ENCODE data around the gene SULT2B1.
A peak's percentile ranks its signal among the peaks of the same experiment; 100 is the strongest.

Gene SULT2B1

DNA sequence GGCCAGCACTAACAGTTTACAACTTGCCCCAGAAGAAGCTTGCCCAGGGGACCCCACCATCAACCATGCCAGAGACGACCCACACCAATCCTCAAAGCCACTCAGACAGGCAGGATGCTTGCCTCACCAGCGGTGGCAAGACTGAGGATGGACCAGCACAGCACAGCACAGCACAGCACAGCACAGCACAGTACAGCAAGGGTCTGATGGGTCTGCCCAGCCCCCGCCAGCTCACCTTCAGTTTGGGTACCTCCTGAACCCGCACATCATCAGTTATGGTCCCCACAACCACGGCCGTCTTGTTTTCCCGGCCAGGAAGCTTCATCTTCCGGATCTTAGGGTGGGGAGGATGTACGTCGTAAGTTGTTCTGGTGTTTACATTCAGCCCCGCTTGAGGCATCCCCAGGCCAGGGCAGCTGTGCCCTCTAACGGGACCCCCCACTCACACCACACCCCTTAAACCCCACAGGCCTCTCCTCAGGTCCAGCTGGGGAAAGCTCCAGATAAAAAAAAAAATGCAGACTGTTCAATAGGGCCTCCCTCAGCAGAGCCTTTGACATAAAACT is 64.6 kb downstream of the SULT2B1 start:
- CTCF ChIA-PET: interaction anchor here (1.1 to 3.7 kb wide), 7 partner anchors 8 to 220 kb away, joined by 3 to 21 read pairs (median 3); partner anchors contain the start of gene HSD17B14
- no peak for DNase-seq (ENCODE audit: extremely low spot score)
- POLR2A ChIA-PET: interaction anchor here (0.6 to 3.7 kb wide), 3 partner anchors 8 to 84 kb away, joined by 5 to 38 read pairs (median 5); no protein-coding TSS in a partner anchor
- TF ChIP-seq, protein P1, sequence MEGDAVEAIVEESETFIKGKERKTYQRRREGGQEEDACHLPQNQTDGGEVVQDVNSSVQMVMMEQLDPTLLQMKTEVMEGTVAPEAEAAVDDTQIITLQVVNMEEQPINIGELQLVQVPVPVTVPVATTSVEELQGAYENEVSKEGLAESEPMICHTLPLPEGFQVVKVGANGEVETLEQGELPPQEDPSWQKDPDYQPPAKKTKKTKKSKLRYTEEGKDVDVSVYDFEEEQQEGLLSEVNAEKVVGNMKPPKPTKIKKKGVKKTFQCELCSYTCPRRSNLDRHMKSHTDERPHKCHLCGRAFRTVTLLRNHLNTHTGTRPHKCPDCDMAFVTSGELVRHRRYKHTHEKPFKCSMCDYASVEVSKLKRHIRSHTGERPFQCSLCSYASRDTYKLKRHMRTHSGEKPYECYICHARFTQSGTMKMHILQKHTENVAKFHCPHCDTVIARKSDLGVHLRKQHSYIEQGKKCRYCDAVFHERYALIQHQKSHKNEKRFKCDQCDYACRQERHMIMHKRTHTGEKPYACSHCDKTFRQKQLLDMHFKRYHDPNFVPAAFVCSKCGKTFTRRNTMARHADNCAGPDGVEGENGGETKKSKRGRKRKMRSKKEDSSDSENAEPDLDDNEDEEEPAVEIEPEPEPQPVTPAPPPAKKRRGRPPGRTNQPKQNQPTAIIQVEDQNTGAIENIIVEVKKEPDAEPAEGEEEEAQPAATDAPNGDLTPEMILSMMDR (IDR thresholded peaks at IDR 0.05; ENCODE audit: control extremely low read depth, extremely low read depth, low read depth, missing control alignments): no peak

DNA sequence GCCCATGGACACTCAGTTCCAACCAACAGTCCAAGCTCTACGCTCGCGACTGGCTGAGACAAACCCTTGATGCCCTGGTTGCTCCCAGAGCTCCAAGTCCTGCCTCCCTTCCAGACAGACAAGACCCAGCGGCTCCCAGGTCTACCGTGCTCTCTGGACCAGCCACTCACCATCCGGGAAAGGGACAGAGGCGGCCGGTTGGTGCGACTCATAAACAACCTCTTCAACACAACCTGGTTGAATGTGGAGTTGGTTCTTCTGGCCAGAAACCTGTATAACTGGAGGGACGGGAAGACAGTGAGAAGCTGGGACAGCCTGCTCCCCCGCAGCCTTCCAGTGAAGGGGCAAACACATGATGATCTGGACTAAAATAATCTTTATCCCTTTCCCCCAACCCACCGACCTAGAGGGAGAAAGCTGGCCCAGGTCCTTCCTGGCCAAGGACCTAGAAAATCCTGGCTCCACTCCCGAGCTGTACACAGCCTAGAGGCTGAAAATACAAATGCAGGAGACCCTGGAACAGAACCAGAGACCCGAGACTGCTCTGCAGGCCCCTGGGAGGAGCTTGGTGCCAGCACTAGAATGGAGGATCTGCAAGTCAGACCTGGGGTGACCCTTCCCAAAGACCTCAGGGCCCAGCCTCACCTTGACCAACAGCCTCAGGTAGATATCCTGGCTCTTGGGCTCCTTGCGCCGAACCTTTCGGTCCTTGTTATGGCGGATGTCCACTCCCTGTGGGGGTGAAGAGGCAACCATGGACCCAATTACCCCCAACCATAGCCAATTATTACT is 65.4 kb downstream of the SULT2B1 start:
- no peak for DNase-seq (ENCODE audit: extremely low spot score)
- ChIA-PET POLR2A (interaction anchor here (0.9 to 3.7 kb wide), 2 partner anchors 8 to 12 kb away, joined by 3 to 38 read pairs; no protein-coding TSS in a partner anchor), CTCF (interaction anchor here (1.1 to 3.7 kb wide), 8 partner anchors 9 to 219 kb away, joined by 3 to 21 read pairs (median 4); partner anchors contain the start of gene HSD17B14)
- TF ChIP-seq, protein P1 (IDR thresholded peaks at IDR 0.05; ENCODE audit: control extremely low read depth, extremely low read depth, low read depth, missing control alignments): no peak

DNA sequence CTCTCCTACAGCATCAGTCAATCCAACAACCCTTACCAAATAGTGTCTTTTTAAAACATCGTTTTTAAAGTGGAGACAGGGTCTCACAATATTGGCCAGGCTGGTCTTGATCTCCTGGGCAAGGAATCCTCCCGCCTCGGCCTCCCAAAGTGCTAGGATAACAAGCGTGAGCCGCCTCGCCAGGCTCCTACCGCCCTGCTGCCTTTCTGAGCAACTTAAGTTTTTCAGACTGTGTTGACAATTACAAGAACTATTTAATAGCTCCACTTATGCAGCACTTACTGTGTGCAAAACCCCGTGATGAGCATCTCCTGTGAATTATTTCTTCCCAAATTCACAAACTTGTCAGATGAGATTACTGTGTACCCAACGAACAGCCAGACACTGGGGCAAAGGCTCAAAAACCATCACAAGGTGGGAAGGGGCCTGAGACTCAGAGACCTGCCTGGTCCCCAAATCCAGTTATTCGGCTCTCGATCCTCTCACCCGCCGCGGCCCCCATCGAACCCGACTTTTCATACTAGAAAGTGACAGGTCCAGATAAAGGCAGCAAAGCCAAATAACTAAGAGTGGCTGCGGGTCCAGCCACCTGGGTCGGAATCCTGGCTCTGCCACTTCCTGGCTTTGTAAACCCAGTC is 66.4 kb downstream of the SULT2B1 start:
- DNase-seq (ENCODE audit: extremely low spot score): no peak
- POLR2A ChIA-PET: interaction anchor here (0.6 to 3.7 kb wide), 10 partner anchors 9 to 472 kb away, joined by 3 to 38 read pairs (median 5); partner anchors contain the start of genes CA11 and DBP
- CTCF ChIA-PET: interaction anchor here (1.2 to 3.7 kb wide), 3 partner anchors 10 to 34 kb away, joined by 3 to 21 read pairs (median 4); no protein-coding TSS in a partner anchor
- TF ChIP-seq, protein P1 (IDR thresholded peaks at IDR 0.05; ENCODE audit: control extremely low read depth, extremely low read depth, low read depth, missing control alignments): no peak

DNA sequence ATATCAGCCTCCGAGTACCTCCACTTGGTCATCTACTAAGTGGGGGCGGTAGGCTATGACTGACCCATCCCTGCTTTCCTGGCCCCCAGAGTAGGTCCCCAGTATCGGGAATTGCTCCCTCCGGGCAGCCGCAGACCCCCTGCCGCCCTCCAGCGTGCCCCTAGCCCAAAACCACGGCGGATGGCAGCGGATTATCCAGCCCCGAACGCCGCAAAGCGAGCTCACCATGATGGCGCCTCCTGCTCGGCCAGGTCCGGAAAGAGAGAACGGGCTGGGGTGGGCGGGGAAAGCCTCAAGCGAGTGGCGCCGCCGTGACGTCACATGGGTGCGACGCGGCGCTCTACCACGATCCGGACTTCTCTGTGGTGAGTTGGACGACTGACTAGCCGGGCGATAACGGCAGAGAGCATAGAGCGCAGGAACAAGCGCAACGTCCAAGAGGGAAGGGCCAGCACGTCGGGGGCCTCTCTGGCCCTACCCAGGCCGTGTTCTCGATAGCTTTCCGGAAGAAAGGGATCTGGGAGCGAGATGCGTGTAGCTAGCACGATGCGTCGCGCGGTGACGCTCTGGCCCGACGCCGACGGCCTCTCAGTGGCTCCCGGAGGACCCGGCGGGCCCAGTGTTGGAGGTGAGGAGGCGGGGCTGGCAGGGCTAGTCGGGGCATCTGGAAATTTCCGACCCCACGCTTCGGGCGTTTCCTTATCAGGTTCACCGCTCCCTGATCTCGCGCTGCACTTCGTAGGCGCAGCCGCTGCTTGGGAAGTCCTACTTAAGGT is 67.1 kb downstream of the SULT2B1 start, which contains the start of the genes RPL18 and SPHK2:
Gene RPL18 (minus strand): TSS at position 263 of the 776 bp plus-strand sequence. CDS start 35 bp downstream, at position 228.
Gene SPHK2 (plus strand): TSS at position 591 of the 776 bp plus-strand sequence. CDS start 1,009 bp downstream, outside the sequence.
- TF ChIP-seq, protein P1 (IDR thresholded peaks at IDR 0.05; ENCODE audit: control extremely low read depth, extremely low read depth, low read depth, missing control alignments): peak; percentile 6
- peak; percentile 98 for DNase-seq (ENCODE audit: extremely low spot score)
- POLR2A ChIA-PET: interaction anchor here (0.5 to 3.7 kb wide), 18 partner anchors 10 to 1192 kb away, joined by 3 to 38 read pairs (median 4); partner anchors contain the start of genes CA11, DBP, KDELR1 and RUVBL2
- CTCF ChIA-PET: interaction anchor here (0.6 to 3.7 kb wide), 3 partner anchors 11 to 944 kb away, joined by 3 to 21 read pairs (median 3); no protein-coding TSS in a partner anchor

DNA sequence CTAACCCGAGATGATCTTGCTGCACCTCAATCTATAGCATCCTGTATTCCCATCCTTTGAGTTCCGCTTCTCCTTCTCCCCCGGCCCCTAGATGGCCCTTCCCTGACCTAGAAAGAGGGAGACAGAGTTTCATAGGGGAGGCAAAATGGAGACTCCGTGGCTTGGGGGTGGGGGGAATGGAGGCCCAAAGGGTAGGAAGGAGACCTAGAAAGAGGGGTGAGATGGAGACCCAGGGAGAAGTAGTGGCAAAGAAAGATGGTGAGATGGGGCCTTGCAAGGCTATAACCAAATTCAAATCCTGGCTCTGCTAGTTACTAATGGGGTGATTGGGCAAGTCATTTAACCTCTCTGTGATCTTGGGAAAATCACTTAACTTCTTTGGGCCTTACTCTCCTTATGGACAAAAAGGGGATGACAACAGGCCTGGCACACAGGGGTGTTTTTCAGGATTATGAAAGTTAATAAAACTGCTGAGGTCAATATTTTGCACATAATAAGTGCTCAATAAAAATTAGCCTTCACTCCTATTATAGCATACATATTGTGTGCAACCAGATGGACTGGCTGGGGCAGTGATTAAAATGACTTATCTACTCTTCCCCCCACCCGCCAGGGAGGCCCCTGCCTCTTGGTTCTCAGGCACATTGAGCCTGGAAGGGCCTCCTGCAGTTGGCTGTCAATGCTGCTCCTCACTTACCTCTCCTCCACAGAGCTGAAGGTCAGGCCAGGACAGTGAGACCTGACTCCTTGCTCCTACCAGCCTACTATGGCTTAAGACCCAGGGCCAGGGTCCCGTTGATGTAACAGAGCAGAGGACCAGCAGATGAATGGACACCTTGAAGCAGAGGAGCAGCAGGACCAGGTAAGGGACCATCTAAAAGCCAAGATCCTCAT is 68.0 kb downstream of the SULT2B1 start:
- DNase-seq (ENCODE audit: extremely low spot score): no peak
- TF ChIP-seq, protein P1 (IDR thresholded peaks at IDR 0.05; ENCODE audit: control extremely low read depth, extremely low read depth, low read depth, missing control alignments): no peak
- CTCF ChIA-PET: interaction anchor here (1.3 to 3.7 kb wide), 2 partner anchors 11 to 12 kb away, joined by 5 to 21 read pairs; no protein-coding TSS in a partner anchor
- POLR2A ChIA-PET: interaction anchor here (0.5 to 3.7 kb wide), 13 partner anchors 11 to 1191 kb away, joined by 3 to 38 read pairs (median 4); partner anchors contain the start of genes DBP, KDELR1, RUVBL2 and SYNGR4
